Fibroblast of skin of right biceps (primary cell): ENCODE results near the gene ADCK2.
A peak's percentile ranks its signal among the peaks of the same experiment; 100 is the strongest.
"Not testable (repeated sequence)": the region's sequence is repeated elsewhere in the genome, so short reads cannot be mapped to it uniquely, and the experiment has no call there.

Experiments
- DNase-seq: peaks from one replicate; pipeline ENCODE4 v3.0.0-alpha.2; 2013

Gene ADCK2, protein sequence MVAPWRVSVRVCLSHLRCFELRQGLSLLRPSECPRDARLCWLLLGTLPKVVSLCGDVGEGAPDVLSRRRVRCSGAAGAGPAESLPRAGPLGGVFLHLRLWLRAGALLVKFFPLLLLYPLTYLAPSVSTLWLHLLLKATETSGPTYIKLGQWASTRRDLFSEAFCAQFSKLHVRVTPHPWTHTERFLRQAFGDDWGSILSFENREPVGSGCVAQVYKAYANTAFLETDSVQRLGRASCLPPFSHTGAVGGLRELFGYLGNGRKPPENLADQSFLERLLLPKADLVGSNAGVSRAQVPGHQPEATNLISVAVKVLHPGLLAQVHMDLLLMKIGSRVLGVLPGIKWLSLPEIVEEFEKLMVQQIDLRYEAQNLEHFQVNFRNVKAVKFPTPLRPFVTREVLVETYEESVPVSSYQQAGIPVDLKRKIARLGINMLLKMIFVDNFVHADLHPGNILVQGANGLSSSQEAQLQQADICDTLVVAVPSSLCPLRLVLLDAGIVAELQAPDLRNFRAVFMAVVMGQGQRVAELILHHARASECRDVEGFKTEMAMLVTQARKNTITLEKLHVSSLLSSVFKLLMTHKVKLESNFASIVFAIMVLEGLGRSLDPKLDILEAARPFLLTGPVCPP

DNA sequence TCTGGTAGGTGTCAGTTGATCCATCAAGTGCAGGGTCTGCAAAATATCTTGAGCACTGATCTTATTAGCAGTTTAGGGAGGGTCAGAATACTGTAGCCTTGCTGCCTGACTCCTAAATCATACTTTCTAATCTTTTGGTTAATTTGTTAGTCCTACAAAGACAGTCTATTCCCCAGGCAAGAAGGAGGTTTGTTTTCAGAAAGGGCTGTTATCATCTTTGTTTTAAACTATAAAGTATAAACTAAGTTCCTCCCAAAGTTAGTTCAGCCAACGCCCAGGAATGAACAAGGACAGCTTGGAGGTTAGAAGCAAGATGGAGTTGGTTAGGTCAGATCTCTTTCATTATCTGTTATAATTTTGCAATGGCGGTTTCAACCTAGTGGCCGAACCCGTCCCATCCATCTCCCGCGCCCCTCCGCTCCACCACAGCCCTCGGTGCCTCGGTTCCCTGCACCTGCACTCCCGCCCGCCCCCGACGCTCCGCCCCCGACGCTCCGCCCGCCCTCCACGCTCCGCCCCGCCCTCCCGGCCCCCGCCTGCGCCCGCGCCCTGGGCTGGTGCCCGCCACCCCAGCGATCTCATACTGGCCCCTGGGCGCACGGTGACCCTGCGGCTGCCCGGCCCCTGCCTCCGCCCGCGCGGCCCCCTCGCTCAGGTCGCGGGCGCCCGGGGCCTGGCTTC lies at the start of gene ADCK2:
Gene ADCK2 (plus strand): TSS at position 564 of the 681 bp plus-strand sequence. CDS start 386 bp downstream, outside the sequence.
- DNase-seq: peak; percentile 17

DNA sequence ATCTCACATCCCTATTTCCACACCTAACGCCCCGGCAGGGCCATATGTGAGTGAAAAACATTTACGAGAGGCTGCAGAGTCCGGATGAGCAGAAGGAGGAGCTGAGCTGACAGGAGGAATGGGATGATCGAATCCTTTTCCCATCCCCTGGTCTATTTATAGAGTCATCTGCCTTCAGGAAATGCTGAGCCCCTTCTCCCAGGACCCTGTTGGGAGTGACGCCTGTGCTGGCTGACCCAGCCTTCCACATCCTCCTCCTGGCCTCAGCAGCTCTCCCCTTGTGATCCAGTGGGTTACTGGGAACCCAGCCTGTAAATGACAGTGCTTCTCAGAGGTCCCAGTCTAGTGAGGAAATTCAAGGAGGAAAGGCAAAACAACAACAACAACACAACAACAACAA lies 48.8 kb upstream of the ADCK2 start:
- peak; percentile 66 for DNase-seq

DNA sequence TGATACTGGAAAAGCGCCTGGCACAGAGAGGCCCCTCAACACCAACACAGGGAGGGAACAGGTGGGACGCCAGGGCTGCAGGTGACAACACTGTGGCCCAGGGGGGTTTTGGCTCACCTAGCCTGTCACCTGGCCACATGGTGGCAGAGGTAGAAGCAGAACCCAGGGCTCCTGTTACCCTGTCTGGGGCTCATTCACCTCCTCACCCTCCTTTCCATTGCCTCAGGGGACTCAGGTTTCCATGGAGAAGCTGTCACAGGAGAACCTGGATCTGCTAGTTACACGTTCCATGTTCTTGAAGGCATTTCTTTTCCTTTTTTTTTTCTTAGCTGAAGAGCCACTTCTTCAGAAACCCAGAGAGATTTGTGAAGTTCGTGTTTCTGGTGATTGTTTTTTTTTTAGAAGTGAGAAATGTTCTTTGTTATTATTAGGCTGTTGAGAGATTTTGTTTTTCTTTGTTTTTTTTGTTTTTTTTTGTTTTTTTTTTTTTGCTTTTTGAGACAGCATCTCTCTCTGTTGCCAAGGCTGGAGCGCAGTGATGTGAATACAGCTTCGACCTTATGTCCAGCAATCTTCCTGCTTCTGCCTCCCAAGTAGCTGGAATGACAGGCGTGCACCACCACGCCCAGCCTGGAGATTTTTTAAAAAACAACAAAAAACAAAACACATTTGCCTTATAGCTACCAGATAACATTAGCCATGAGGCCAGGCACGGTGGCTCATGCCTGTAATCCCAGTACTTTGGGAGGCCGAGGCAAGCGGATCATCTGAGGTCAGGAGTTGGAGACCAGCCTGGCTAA lies 48.2 kb upstream of the ADCK2 start:
- DNase-seq: no peak

DNA sequence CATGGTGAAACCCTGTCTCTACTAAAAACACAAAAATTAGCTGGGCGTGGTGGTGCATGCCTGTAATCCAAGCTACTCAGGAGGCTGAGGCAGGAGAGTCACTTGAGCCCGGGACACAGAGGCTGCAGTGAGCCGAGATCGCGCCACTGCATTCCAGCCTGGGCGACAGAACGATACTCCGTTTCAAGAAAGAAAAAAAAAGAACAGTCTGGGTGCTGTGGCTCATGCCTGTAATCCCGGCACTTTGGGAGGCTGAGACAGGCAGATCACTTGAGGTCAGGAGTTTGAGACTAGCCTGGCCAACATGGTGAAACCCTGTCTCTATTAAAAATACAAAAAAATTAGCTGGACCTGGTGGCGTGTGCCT lies 47.6 kb upstream of the ADCK2 start:
- DNase-seq: not testable (repeated sequence)

DNA sequence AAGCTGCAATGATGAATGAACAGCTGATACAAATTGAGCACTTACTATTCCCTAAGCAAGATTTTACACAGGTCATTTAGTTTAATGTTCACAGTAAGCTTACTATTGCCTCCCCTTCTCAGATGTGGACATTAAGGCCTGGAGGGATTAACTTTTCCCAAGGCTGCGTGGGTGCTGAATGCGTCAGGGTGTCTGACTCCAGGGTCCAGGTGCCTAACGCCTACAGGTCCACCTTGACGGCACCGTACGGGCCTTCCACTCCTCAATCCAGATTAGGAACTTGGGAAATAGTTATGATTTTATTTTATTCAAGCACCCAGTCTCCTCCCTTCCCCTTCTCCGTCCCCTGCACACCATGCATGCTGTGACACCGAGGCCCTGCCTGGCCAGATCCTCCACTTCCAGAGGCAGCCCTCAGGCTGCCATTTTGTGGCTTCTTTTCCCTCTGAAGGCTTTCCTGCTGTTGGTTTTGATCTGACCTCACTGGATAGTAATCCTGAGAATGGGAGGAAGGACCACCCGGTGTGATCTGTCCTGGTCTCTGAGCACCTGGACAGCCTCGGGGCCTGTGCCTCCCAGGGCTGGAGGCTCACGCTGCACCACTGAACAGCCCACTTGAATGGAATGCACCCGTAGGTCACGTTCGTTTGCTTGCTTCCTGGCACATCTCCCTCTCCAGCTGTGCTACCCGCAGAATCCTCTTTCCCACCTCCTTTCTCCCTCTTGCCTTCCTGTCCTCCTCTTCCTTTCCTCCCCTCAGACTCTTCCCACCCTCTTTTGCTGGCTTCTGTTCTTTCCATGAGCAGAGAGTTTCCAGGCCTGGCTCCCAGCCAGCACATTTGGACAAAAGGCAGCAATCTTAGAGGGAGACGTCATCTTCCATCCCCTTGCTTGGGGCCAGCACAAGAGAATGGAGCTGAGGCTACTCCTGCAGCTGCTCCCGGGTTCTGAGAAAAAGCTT lies 46.6 kb upstream of the ADCK2 start:
- peak; percentile 97 for DNase-seq

DNA sequence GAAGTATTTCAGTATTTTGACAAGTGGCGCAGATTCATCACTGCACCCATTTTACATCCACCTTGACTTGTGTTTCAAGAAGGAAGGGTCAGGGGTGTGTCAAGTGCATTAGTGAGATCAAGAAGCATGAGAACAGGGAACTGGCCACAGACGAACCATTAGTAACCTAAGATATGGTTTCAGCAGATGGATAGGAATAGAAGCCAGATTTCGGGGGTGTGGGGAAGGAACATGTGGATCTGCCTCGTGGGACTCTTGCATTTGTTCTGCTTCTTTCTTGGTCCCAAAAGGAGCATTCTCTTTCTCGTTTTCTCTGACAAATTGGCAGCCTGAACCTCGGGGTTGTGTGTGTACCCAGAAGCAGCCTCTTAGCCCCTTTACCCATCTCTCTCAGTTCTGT lies 41.7 kb upstream of the ADCK2 start:
- DNase-seq: no peak

DNA sequence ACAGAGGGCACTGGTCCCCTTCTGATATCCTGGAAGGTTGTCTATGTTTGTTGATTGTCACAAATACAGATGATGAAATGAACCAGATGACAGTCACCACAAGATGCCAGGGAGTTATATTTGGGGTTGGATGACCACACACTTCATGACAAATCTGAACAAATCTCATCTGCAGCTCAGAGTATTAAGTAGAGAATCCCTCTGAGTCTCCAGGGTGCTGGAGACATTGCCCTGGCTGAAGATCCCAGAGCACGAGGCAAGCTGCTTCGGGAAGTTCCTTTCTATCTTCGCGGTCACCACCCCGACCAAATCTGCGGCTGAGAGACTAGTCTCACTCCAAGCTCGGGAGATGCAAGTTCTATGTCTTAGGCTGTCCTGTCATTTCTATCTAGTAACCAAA lies 41.1 kb upstream of the ADCK2 start:
- DNase-seq: no peak

DNA sequence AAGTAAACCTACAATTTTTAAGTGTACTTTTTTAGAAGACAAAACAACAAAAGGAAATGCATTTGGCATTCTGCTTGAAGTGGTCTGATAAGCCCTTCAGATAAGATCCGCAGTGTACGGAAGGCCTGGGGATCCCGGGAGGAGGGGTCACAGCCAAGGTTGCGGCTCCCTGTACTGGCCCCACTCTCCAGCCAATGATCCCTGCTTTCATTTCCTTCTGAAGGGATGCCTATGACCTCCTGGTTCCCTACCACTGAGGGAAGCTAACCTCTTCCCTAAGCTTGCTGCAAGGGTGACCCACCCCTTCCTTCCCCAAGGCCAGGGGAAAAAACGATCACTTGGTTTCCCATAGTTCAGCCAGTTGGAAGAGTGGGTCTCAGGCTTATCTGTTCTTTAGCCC lies 37.4 kb upstream of the ADCK2 start:
- DNase-seq: no peak

DNA sequence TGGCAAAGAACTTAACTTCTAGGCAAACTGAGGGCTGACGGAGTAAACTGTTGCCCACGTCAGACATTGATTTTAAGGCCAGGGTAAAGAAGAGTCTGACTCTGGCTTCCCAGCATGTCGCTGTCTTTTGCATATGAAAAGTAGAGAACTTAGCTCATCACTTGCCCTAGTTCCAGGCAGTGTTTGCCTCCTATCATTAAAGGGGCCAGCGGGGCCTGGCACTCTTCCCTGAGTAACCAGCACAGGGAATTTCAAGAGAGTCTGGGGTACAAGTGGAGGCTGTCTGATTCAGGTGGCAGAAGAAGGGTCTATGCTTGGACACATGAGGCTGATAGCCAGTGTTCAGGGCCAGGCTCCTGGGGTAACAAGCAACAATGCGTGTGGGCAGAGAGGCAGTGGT lies 36.9 kb upstream of the ADCK2 start:
- no peak for DNase-seq

DNA sequence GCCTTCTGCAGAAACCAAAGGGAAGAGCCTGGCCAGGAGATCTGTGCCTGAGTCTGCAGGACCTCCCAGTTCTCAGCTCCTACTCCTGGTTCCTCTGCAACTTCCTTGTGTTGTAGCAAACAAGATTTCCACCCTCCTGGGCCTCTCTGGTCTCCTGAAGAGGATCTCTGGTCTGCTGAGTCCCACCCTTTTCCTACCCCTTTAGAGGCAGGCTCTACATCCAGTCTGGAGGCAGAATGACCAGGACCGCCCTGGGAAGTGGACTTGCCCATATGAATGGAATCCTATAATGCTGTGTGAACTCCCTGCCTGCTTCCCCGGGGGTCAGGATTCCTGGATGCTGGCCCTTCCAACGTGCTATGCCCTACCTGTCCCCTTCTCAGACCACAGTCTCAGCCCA lies 35.3 kb upstream of the ADCK2 start:
- DNase-seq: no peak

DNA sequence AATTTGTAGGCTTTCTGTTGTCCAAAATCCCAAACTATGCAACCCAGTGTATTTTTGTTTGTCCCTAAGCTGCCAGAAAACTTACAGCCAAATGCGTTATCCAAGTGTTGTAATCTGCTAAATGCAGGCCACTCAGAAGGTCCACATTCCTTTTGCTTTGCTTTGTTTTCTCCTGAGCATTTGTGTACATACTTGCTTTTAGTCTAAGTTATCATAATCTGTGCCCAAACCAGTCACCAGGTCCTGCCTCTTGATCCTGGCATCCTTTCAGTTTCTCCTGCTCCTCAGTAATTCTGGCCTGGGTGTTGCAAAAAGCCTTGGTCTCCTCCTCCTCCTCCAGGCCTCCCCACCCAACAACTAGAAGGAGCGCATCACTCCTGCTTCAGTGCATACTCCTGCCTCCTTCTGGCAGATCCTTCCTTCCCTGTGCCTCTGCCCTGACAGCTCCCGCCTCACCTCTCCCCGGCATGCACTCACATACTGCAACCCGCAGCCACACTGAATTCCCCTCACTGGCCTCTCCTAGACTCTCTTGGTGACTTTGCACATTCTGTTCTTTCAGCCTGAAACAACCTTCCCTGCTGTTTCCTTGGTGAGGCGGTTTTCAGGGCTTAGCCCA lies 34.5 kb upstream of the ADCK2 start:
- peak; percentile 52 for DNase-seq

DNA sequence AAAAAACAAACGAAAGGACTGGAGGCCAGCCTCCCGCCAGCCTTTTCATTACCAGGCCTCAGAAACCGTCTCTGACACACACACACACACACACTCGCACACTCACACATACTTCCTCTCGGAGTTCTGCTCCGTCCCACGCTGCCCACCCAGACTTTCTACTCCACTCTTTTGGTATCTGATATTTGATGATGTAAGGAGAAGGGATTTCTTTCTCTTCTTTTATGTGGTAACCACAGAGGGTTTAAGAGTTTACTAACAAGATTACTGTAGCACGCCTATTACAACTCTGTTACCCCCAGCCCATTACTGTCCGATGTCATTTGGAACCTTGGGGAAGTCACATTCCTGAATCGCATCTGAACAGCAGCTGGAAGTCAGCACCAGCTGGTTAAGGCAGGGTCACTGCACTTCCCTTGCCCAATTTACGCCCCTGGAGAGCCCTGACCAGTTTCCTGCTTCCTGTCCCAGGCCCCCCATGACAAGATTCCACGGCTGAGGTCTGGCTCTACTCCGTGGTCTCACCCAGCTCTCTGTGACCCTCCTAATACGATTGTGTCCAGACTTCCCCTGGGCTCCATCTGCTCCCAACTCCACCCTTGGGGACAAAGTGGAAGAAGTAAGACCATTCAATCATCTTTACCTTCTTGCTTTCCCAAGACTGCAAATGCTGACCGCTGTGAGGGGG lies 33.2 kb upstream of the ADCK2 start:
- DNase-seq: peak; percentile 85

DNA sequence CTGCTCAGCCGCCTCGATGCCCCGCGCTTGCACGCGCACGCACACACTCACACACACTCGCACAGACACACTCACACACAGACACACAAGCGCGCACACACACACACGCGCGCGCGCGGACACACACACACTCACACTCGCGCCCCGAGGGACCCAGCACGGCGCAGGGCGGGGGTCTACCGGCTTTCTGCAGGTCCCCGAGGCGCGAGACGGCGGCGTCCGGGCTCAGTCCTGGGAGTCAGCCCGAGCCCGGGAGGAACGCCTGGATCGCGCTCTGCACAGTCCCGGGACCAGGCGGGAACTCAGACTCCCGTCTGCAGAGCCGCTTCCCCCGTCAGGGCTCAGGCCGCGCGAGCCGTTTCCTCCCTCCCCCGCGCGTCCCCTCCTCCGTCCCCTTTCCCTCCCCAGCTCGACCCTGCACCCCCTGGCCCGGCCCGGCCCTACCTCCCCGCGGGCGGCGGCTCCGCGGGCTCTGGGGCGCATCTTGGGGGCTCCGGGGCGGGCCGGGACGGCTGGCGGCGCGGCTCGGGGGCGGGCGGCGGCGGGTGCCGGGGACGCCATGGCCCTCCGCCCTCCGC lies 32.6 kb upstream of the ADCK2 start:
- DNase-seq: peak; percentile 52

DNA sequence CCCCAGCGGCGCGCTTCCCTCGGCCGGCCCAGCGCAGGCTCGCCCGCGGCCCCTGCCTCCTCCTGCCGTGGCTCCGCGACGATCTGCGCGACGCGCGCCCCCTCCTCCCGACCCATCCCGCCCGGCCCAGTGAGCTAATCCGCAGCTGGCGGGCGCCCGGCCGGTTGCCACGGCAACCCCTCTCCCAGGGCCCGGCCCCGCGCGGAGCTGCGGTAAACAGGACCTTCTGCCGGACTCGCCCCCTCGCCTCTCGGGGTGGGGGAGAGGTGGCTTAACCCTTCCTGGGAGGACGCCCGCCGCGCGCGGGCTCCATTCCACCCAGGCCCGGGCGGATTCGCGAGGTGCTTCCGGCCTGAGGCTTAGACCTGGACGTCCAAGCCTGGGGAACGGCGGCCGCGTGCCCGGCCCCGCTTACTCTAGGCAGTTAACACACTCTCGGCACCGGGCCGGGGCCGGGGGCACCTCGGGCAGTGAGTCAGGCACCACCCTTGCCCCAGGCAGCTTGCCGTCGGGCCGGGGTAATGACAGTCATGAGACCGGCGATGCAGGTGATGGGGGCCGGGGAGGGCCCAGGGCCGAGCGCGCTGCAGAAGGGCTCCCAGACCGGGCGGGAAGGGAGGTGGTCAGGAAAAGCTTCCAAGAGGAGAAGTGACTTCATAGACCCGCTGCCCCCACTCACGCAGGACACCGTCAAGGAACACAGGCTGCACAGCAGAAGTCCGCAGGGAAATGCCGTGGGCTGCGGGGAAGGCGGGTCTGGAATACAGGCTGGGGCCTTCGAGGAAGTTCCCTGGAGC lies 31.8 kb upstream of the ADCK2 start, which contains the start of gene DENND2A:
Gene DENND2A (minus strand): TSS at position 87 of the 797 bp plus-strand sequence. CDS start 38,416 bp downstream, outside the sequence.
- peak; percentile 57 for DNase-seq

DNA sequence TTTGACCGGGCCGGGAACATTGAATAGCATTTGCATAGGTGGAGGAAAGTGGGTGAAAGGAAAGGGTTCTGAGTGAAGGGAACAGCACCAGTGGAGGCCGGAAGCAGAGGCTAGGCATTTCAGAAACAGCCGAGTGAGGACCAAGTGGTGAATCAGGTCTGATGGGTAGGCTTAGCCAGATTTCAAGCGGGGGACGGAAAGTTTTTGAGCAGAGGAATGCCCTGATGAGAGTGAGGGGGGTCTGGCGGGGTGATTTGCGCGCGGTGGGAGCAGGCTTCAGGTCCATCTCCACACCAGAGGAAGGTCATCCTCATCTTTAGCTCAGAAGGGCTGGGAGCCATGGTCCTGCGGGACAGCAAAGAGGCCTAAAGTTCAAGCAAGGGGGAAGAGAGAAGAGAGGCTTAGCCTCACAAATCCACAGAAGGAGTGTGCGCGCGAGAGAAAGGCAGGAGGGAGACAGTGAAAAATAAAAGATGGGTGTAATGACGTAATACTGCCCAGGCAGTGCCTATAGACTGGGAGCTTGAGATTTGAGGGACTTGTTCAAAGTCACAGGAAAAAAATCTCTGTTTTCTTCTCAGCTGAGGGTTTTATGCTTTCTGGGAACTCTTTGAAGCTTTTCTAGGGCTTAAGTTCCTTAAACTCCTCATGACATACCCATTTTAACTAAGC lies 31.1 kb upstream of the ADCK2 start:
- no peak for DNase-seq

DNA sequence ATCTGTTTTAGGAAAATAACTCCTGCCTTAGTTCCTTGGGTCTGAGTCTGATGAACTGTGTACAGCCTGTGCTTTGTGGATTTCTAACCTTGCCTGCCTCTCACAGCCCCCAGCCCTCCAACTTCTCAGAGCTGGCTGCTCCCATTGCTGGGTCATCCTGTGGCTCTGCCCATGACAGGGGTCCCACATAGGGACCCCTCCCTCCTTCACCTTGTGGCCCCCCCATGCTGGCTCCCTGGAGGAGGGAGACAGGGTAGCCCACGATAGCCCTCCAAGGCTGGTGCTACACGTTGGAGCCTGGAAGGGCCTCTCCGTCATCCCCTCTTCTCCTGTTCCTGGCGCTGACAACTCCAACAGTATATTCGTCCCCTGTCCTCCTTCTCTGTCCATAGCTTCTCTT lies 29.3 kb upstream of the ADCK2 start:
- no peak for DNase-seq

DNA sequence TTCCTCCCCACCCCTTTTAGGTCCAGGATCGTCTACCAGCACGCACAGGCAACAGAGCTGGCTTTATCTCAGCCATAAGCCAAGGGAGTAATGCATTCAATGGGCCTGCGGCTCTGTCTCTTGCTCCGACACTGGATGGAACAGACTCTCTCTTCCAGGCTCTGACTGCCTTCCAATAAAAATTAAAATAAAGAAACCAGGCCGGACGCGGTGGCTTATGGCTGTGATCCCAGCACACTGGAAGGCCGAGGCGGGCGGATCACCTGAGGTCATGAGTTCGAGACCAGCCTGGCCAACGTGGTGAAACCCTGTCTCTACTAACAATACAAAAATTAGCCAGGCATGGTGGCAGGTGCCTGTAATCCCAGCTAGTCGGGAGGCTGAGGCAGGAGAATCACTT lies 28.0 kb upstream of the ADCK2 start:
- not testable (repeated sequence) for DNase-seq

DNA sequence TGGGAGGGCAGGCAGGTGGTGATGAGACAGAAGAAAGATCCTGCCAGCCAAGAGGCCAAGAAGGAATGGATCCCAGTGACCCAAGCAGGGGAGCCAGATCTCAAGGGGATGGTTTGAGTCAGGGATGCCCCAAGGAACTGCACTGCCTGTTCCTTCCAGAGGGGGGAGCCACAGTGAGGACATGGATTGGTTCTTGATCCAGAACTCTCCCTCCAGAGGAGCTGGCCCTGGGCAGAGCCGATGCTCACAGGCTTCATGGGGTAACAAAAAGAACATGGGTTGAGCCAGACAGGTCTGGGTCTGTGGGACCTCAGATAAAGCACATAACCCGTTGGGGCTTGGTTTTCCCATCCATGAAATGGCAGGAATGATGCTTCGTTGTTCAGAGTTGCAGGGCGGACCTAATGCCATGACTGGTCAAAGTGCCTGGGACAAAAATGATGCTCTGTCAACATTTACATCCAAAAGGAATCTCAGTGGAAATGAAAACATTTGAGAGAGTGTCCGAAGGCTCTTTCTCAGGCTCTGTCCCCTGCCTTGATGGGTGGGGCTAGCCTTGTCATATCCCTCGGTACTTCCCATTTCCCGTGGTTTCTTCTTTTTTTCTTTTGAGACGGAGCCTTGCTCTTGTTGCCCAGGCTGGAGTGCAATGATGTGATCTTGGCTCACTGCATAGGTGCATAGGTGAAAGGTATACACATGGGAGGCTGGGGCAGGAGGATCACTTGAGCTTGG lies 27.4 kb upstream of the ADCK2 start:
- no peak for DNase-seq
